Measurements from ENCODE around the gene PTPRA. TPM values are rescaled to one million over a fixed set of nuclear protein-coding genes. Genes with fewer than 3 reads are reported as not detected.

PTPRA gene
- total and polyA plus RNA-seq, 2 experiments from 2014 or later, result 45.1 to 51.8 TPM

DNA sequence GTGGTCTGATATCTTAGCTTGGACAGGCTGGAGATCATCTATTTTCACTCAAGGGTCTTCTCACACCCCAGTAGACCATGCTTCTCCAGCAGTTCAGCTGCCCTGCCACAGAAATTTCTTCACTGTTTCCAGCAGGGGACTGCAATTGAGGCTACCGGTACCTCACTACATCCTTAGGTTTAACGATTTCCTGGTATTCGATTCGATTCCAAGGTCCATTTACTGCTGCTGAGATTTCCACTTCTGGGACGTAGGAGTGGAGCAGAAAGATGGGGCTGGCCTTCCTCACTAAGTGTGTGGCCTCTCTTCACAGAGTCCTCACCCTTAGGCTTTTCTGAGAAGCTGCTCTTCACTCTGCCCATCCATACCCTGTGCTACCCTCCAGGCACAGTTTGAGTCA is 26.6 kb upstream of the PTPRA start:
- Histone ChIP-seq H3K4me2 (no peak overlapping the region), H3K4me1 (ENCODE audit: insufficient read depth) (peaks cover under 1% of the 10 kb centered on the region), H2AFZ (no peak overlapping the region), H3K9me2 (replicated peaks; ENCODE audit: insufficient read depth) (no peaks in the 10 kb centered on the region), H3K79me2 (peaks cover 20% of the 10 kb centered on the region), H4K20me1 (ENCODE audit: insufficient read depth, poor library complexity, severe bottlenecking) (no peaks in the 10 kb centered on the region), H3K9me3 (ENCODE audit: low read depth) (no peaks in the 10 kb centered on the region), H3K4me3 (no peak overlapping the region), H3K27ac (no peak overlapping the region), H3K27me3 (no peaks in the 10 kb centered on the region), H3K36me3 (replicated peaks; ENCODE audit: insufficient read depth, low read depth) (no peaks in the 10 kb centered on the region)
- TF ChIP-seq EZH2phosphoT487 (IDR thresholded peaks at IDR 0.05; ENCODE audit: low read depth, severe bottlenecking, unreplicated experiment), result no peak
- no peak for TF ChIP-seq EZH2 (IDR thresholded peaks at IDR 0.05; ENCODE audit: borderline replicate concordance)
- TF ChIP-seq, protein P1, sequence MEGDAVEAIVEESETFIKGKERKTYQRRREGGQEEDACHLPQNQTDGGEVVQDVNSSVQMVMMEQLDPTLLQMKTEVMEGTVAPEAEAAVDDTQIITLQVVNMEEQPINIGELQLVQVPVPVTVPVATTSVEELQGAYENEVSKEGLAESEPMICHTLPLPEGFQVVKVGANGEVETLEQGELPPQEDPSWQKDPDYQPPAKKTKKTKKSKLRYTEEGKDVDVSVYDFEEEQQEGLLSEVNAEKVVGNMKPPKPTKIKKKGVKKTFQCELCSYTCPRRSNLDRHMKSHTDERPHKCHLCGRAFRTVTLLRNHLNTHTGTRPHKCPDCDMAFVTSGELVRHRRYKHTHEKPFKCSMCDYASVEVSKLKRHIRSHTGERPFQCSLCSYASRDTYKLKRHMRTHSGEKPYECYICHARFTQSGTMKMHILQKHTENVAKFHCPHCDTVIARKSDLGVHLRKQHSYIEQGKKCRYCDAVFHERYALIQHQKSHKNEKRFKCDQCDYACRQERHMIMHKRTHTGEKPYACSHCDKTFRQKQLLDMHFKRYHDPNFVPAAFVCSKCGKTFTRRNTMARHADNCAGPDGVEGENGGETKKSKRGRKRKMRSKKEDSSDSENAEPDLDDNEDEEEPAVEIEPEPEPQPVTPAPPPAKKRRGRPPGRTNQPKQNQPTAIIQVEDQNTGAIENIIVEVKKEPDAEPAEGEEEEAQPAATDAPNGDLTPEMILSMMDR (IDR thresholded peaks at IDR 0.05; ENCODE audit: poor library complexity), result no peak
- no peak for DNase-seq (ENCODE audit: low spot score)
- WGBS (ENCODE audit: low lambda C conversion rate, missing lambda C conversion rate), result 87% methylated on average over 5 of the region's 5 CpGs

DNA sequence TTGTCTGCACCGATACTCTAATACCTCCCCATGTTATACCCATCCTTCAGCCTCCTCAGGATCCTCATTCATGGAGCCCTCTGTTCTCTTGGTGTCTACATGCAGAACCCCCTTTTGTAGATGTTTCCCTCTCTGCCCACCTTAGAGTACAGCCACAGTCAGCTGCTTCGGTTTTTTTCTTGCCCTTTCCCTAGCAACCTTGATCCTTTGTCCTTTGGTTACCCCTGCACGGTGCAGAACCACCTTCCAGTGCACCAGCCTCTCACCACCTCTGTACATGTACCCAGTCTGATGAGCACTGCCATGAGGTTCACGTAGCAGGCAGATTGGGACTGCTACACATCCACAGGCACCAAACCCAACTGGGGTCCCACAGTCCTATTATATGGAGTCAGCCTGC is 25.5 kb upstream of the PTPRA start:
- 97% methylated on average over 4 of the region's 4 CpGs for WGBS (ENCODE audit: low lambda C conversion rate, missing lambda C conversion rate)
- TF ChIP-seq, protein P1 (IDR thresholded peaks at IDR 0.05; ENCODE audit: poor library complexity), result no peak
- no peak for TF ChIP-seq EZH2 (IDR thresholded peaks at IDR 0.05; ENCODE audit: borderline replicate concordance)
- no peak for TF ChIP-seq EZH2phosphoT487 (IDR thresholded peaks at IDR 0.05; ENCODE audit: low read depth, severe bottlenecking, unreplicated experiment)

DNA sequence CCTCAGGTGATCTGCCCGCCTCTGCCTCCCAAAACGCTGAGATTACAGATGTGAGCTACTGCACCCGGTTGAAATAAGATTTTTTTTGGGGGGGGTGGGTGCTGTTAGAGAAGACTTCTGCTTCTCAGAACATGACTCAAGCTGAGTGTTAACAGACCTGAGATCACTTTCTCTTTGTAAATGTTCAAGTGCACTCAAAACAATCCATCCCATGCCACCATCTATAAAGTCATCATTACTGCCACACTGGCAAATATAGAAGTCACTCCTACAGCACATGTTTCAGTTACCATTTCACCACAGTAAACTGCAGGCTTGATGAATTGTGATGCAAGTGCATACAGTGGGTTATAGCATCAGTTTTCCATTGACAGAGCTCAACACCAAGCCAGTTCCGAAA is 23.8 kb upstream of the PTPRA start:
- H3K4me1 ChIP-seq (ENCODE audit: insufficient read depth), result no peaks in the 10 kb centered on the region
- no peaks in the 10 kb centered on the region for H3K27me3 ChIP-seq
- H4K20me1 ChIP-seq (ENCODE audit: insufficient read depth, poor library complexity, severe bottlenecking), result no peaks in the 10 kb centered on the region
- H3K36me3 ChIP-seq (replicated peaks; ENCODE audit: insufficient read depth, low read depth), result no peaks in the 10 kb centered on the region
- no peak overlapping the region for H2AFZ ChIP-seq
- H3K9me2 ChIP-seq (replicated peaks; ENCODE audit: insufficient read depth), result no peaks in the 10 kb centered on the region
- no peak overlapping the region for H3K4me2 ChIP-seq
- no peak overlapping the region for H3K4me3 ChIP-seq
- H3K9me3 ChIP-seq (ENCODE audit: low read depth), result no peaks in the 10 kb centered on the region
- H3K27ac ChIP-seq, result no peak overlapping the region
- DNase-seq (ENCODE audit: low spot score), result no peak
- TF ChIP-seq, protein P1 (IDR thresholded peaks at IDR 0.05; ENCODE audit: poor library complexity), result no peak
- TF ChIP-seq EZH2phosphoT487 (IDR thresholded peaks at IDR 0.05; ENCODE audit: low read depth, severe bottlenecking, unreplicated experiment), result no peak
- no peak for TF ChIP-seq EZH2 (IDR thresholded peaks at IDR 0.05; ENCODE audit: borderline replicate concordance)
- WGBS (ENCODE audit: low lambda C conversion rate, missing lambda C conversion rate), result 93% methylated on average over 4 of the region's 4 CpGs
- no peaks in the 10 kb centered on the region for H3K79me2 ChIP-seq

More for the DNA sequence above, 25.5 kb upstream of the PTPRA start:
- Histone ChIP-seq H3K4me3 (no peak overlapping the region), H3K27ac (no peak overlapping the region), H3K27me3 (no peaks in the 10 kb centered on the region), H3K4me2 (no peak overlapping the region), H4K20me1 (ENCODE audit: insufficient read depth, poor library complexity, severe bottlenecking) (no peaks in the 10 kb centered on the region), H3K79me2 (peaks cover 9% of the 10 kb centered on the region), H3K36me3 (replicated peaks; ENCODE audit: insufficient read depth, low read depth) (no peaks in the 10 kb centered on the region), H3K4me1 (ENCODE audit: insufficient read depth) (no peaks in the 10 kb centered on the region), H3K9me2 (replicated peaks; ENCODE audit: insufficient read depth) (no peaks in the 10 kb centered on the region), H2AFZ (no peak overlapping the region), H3K9me3 (ENCODE audit: low read depth) (no peaks in the 10 kb centered on the region)
- no peak for DNase-seq (ENCODE audit: low spot score)

DNA sequence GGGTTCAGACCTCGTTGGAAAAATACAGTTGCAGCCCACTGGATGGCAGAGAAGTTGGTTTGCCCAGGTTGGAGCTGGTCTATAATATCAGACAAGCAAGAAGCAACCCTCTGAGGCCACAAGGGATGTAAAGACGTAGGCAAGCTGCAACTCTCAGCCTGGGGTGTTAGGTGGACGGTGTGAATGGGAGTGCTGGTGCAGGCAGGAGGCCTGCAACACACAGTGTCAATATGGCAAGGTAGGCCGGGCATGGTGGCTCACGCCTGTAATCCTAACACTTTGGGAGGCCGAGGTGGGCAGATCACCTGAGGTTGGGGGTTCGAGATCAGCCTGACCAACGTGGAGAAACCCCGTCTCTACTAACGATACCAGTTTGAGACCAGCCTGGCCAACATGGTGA is 22.2 kb upstream of the PTPRA start:
- DNase-seq (ENCODE audit: low spot score), result no peak
- Histone ChIP-seq H3K9me2 (replicated peaks; ENCODE audit: insufficient read depth) (no peaks in the 10 kb centered on the region), H3K79me2 (no peaks in the 10 kb centered on the region), H3K36me3 (replicated peaks; ENCODE audit: insufficient read depth, low read depth) (no peaks in the 10 kb centered on the region), H2AFZ (no peak overlapping the region), H4K20me1 (ENCODE audit: insufficient read depth, poor library complexity, severe bottlenecking) (no peaks in the 10 kb centered on the region), H3K4me2 (no peak overlapping the region), H3K4me3 (no peak overlapping the region), H3K27me3 (no peaks in the 10 kb centered on the region), H3K4me1 (ENCODE audit: insufficient read depth) (no peaks in the 10 kb centered on the region), H3K27ac (no peak overlapping the region), H3K9me3 (ENCODE audit: low read depth) (no peaks in the 10 kb centered on the region)
- 96% methylated on average over 10 of the region's 10 CpGs for WGBS (ENCODE audit: low lambda C conversion rate, missing lambda C conversion rate)
- no peak for TF ChIP-seq EZH2phosphoT487 (IDR thresholded peaks at IDR 0.05; ENCODE audit: low read depth, severe bottlenecking, unreplicated experiment)
- TF ChIP-seq, protein P1 (IDR thresholded peaks at IDR 0.05; ENCODE audit: poor library complexity), result no peak
- TF ChIP-seq EZH2 (IDR thresholded peaks at IDR 0.05; ENCODE audit: borderline replicate concordance), result no peak

All from hepatocyte (in vitro differentiated cells).